Measurements from ENCODE around the gene TLR7.

Gene TLR7

GRCh38 chrX:12912791-12913482, 46.1 kb downstream of the TLR7 start:
- Histone ChIP-seq H3K27ac (ENCODE audit: low read depth, low read length, poor library complexity, severe bottlenecking) (no peak overlapping the region), H3K4me2 (ENCODE audit: low read length) (no peak overlapping the region), H3F3A (ENCODE audit: insufficient read depth, low read length) (no peaks in the 10 kb centered on the region), H3K9me3 (ENCODE audit: low read length) (no peaks in the 10 kb centered on the region), H3K9ac (ENCODE audit: low read length) (no peak overlapping the region), H2AFZ (ENCODE audit: low read length) (no peak overlapping the region), H3K36me3 (ENCODE audit: insufficient read depth, low read length) (no peaks in the 10 kb centered on the region), H3K4me3 (ENCODE audit: low read depth, low read length, poor library complexity, severe bottlenecking) (no peak overlapping the region), H4K20me1 (ENCODE audit: insufficient read depth, low read length) (no peaks in the 10 kb centered on the region), H3K27me3 (ENCODE audit: insufficient read depth, low read length) (no peaks in the 10 kb centered on the region), H3K9me2 (ENCODE audit: low read depth, low read length) (no peaks in the 10 kb centered on the region), H3K79me2 (ENCODE audit: insufficient read depth, low read length) (no peaks in the 10 kb centered on the region), H3K4me1 (ENCODE audit: insufficient read depth, low read length, severe bottlenecking) (no peaks in the 10 kb centered on the region)
- no peak for TF ChIP-seq CTCF (IDR thresholded peaks at IDR 0.05; ENCODE audit: low read length)
- no peak for TF ChIP-seq EZH2 (IDR thresholded peaks at IDR 0.05; ENCODE audit: borderline replicate concordance, low read length)

DNA sequence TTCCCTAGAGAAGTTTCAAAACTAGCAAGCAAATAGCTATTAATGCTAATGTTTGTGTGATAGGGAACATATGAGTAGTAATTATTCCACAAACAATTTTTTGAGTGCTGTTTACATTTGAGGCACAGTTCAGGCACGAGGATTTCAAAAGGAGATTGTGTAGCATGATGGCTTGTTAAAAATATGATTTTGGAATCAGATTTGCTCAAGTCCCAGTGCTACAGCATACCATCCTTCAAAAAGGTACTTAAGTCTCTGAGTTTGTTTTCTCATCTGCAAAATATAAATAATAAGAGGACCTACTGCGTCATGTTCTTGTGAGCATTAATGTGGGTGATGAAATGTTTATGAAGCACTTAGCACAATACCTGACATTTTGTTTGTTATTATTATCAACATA, 50.9 kb downstream of the TLR7 start:
- Histone ChIP-seq H3K27ac (ENCODE audit: low read depth, low read length, poor library complexity, severe bottlenecking) (no peak overlapping the region), H3K4me3 (ENCODE audit: low read depth, low read length, poor library complexity, severe bottlenecking) (no peak overlapping the region), H3K9ac (ENCODE audit: low read length) (no peak overlapping the region), H3K79me2 (ENCODE audit: insufficient read depth, low read length) (no peaks in the 10 kb centered on the region), H3K36me3 (ENCODE audit: insufficient read depth, low read length) (no peaks in the 10 kb centered on the region), H3K9me3 (ENCODE audit: low read length) (no peaks in the 10 kb centered on the region), H3K9me2 (ENCODE audit: low read depth, low read length) (no peaks in the 10 kb centered on the region), H3F3A (ENCODE audit: insufficient read depth, low read length) (no peaks in the 10 kb centered on the region), H4K20me1 (ENCODE audit: insufficient read depth, low read length) (no peaks in the 10 kb centered on the region), H3K4me2 (ENCODE audit: low read length) (no peak overlapping the region), H3K27me3 (ENCODE audit: insufficient read depth, low read length) (no peaks in the 10 kb centered on the region), H3K4me1 (ENCODE audit: insufficient read depth, low read length, severe bottlenecking) (no peaks in the 10 kb centered on the region), H2AFZ (ENCODE audit: low read length) (no peak overlapping the region)
- TF ChIP-seq CTCF (IDR thresholded peaks at IDR 0.05; ENCODE audit: low read length) = no peak
- no peak for TF ChIP-seq EZH2 (IDR thresholded peaks at IDR 0.05; ENCODE audit: borderline replicate concordance, low read length)

- Histone ChIP-seq H4K20me1 (ENCODE audit: insufficient read depth, low read length) (no peaks in the 10 kb centered on the region), H2AFZ (ENCODE audit: low read length) (no peak overlapping the region), H3K27me3 (ENCODE audit: insufficient read depth, low read length) (no peaks in the 10 kb centered on the region), H3K9me3 (ENCODE audit: low read length) (no peaks in the 10 kb centered on the region), H3K79me2 (ENCODE audit: insufficient read depth, low read length) (no peaks in the 10 kb centered on the region), H3K9ac (ENCODE audit: low read length) (no peak overlapping the region), H3K9me2 (ENCODE audit: low read depth, low read length) (no peaks in the 10 kb centered on the region), H3K4me2 (ENCODE audit: low read length) (no peak overlapping the region), H3K27ac (ENCODE audit: low read depth, low read length, poor library complexity, severe bottlenecking) (no peak overlapping the region), H3K4me3 (ENCODE audit: low read depth, low read length, poor library complexity, severe bottlenecking) (no peak overlapping the region), H3K4me1 (ENCODE audit: insufficient read depth, low read length, severe bottlenecking) (no peaks in the 10 kb centered on the region), H3K36me3 (ENCODE audit: insufficient read depth, low read length) (no peaks in the 10 kb centered on the region), H3F3A (ENCODE audit: insufficient read depth, low read length) (no peaks in the 10 kb centered on the region)
- TF ChIP-seq EZH2 (IDR thresholded peaks at IDR 0.05; ENCODE audit: borderline replicate concordance, low read length) = no peak
- no peak for TF ChIP-seq CTCF (IDR thresholded peaks at IDR 0.05; ENCODE audit: low read length)
Measured at GRCh38 chrX:12919051-12919450, 52.2 kb downstream of the TLR7 start.

Data from OCI-LY1 (cell line).